Peyer's patch (tissue), 4 donors: ENCODE results near the gene MSI1. TPM values are rescaled to one million over a fixed set of nuclear protein-coding genes. Genes with fewer than 3 reads are reported as not detected.

Experiments used
- DNase-seq, 3 donors: peaks; one replicate each; pipeline ENCODE4 v3.0.0-alpha.2; 2017 to 2019
- H3K27ac ChIP-seq, 4 donors: fragments of 200-600 bp; sonication (generic); one replicate each; pipeline ENCODE4 v1.5.1; 2016 to 2019
- H3K27me3 ChIP-seq, 2 donors: fragments of 200-600 bp; sonication (generic); one replicate each; pipeline ENCODE4 v1.5.1; 2019
- H3K36me3 ChIP-seq, 3 donors: fragments of 200-600 bp; sonication (generic); one replicate each; pipeline ENCODE4 v1.5.1; 2016 to 2019
- H3K4me1 ChIP-seq, 4 donors: fragments of 200-600 bp; sonication (generic); one replicate each; pipeline ENCODE4 v1.5.1; 2016 to 2019
- H3K4me3 ChIP-seq, 4 donors: fragments of 200-600 bp; sonication (generic); 1 replicate in 3 of 4; 2 replicates in 1 of 4; pipeline ENCODE4 v1.5.1; 2016 to 2019; ENCODE audit warnings: mild to moderate bottlenecking in 1 of 4
- H3K9me3 ChIP-seq, 4 donors: fragments of 200-600 bp; sonication (generic); one replicate each; pipeline ENCODE4 v1.5.1; 2016 to 2019; ENCODE audit warnings: mild to moderate bottlenecking in 1 of 4
- POLR2A ChIP-seq, 2 donors: fragments of 450-650 bp; IDR thresholded peaks; one replicate each; pipeline ENCODE4 v1.5.1; 2017; ENCODE audit warnings: antibody characterized with exemption in 2 of 2, mild to moderate bottlenecking in 2 of 2, moderate library complexity in 2 of 2
- total RNA-seq, 4 donors: library from RNA; depleted of rRNA; stranded (reverse); fragments of >200 nt; gene quantifications; one replicate each; pipeline ENCODE4 v1.1.0, GENCODE V29; 2016
- TF ChIP-seq, protein P1 (sequence below), 6 experiments: fragments of 450-650 bp in 4 of 6; fragments of 200-600 bp in 2 of 6; sonication (generic) in 1 of 6; IDR thresholded peaks; one replicate each; pipeline ENCODE4 v1.5.1; 2017 to 2019; ENCODE audit warnings: antibody characterized with exemption in 6 of 6, mild to moderate bottlenecking in 3 of 6, moderate library complexity in 1 of 6

MSI1 gene
- total RNA-seq, 4 donors from 2014 or later: 1.6 to 5.8 (median 4.2) TPM

DNA sequence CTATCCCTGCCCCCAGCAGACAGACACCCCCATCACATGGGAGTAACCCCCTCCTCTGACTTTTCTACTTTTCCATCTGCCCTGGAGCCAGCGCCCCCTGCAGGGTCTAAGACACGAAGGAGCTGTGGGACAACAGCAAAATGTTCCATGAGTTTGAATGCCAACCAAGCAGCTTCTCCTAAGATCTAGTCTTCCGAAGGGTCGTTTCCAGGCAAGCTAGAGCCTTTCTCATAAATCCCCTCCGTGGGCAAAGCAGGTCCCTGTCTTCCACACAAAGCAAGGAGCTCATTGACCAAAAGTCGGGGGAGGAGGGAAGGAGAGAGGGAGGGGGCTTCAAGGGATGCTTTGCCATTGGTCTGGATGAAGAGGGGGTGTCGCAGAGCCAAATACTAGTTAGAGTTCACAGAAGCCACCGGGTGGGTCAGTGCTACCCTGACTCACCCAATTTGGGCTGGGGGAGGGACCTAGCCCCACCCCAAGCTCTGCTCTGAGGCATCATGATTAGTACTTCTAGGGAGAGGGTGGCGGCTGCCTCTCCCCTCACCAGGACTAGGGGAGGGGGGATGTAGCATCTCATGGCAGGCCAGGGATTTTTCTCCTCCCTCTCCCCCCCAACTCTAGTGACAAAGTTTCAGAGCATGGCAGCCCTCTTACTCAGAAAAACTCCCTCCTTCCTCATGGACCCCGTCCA is 1.6 kb downstream of the MSI1 start:
- Histone ChIP-seq H3K36me3 (no peaks in the 10 kb centered on the region), H3K27me3 (peaks cover 0 to 20% of the 10 kb centered on the region in 2 donors), H3K9me3 (no peaks in the 10 kb centered on the region), H3K4me3 (peak overlapping the region in 2 of 4 donors; percentile 60 to 68), H3K4me1 (peaks cover 0 to 52% (median 9%) of the 10 kb centered on the region in 4 donors), H3K27ac (peak overlapping the region in 2 of 4 donors; percentile 48 to 61)
- TF ChIP-seq, protein P1, sequence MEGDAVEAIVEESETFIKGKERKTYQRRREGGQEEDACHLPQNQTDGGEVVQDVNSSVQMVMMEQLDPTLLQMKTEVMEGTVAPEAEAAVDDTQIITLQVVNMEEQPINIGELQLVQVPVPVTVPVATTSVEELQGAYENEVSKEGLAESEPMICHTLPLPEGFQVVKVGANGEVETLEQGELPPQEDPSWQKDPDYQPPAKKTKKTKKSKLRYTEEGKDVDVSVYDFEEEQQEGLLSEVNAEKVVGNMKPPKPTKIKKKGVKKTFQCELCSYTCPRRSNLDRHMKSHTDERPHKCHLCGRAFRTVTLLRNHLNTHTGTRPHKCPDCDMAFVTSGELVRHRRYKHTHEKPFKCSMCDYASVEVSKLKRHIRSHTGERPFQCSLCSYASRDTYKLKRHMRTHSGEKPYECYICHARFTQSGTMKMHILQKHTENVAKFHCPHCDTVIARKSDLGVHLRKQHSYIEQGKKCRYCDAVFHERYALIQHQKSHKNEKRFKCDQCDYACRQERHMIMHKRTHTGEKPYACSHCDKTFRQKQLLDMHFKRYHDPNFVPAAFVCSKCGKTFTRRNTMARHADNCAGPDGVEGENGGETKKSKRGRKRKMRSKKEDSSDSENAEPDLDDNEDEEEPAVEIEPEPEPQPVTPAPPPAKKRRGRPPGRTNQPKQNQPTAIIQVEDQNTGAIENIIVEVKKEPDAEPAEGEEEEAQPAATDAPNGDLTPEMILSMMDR (IDR thresholded peaks at IDR 0.05): peak in 3 of 6 experiments; percentile 12 to 37 (median 34)
- TF ChIP-seq POLR2A (IDR thresholded peaks at IDR 0.05): no peak
- DNase-seq: no peak

DNA sequence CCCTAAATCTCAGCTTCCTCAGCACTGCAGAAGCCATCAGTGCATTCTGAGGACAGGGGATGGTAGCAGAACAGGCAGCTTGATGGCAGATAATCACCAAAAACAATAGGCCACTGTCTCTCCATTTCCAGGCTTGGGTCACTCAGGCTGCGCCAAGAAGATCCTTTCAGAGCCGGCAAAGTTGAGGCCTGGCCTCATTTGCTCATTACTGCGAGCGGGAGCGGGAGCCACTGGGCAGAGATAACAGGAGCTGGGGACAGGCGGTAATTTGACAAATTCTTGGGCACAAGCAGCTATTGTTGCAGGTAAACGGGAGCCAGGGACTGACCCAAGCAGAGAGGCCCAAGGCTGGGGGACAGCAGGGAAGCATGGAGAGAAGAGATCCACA is 2.1 kb downstream of the MSI1 start:
- TF ChIP-seq, protein P1 (IDR thresholded peaks at IDR 0.05): no peak
- TF ChIP-seq POLR2A (IDR thresholded peaks at IDR 0.05): no peak
- no peak overlapping the region for H3K4me3 ChIP-seq
- no peak for DNase-seq
- H3K9me3 ChIP-seq: no peaks in the 10 kb centered on the region
- H3K36me3 ChIP-seq: no peaks in the 10 kb centered on the region
- H3K27me3 ChIP-seq: peaks cover 0 to 20% of the 10 kb centered on the region in 2 donors
- H3K27ac ChIP-seq: peak overlapping the region in 1 of 4 donors; percentile 61
- H3K4me1 ChIP-seq: peaks cover 0 to 58% (median 9%) of the 10 kb centered on the region in 4 donors

DNA sequence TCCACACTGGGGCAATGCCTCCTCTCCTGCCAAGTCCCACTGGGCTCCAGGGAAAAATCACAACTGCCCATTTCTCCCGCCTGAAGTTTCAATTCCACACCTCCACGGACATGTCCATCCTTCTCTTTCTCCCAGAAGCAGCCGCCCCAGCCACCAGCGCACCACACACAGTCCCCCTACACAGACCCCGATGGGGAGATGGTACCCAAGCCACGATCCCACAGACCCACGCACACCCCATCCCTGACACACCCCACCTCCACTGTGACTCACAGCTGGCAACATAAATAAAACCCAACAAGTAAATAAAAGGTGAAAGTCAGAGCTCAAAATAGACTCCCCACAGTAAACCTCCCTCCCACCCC is 2.6 kb downstream of the MSI1 start:
- H3K9me3 ChIP-seq: no peaks in the 10 kb centered on the region
- no peak overlapping the region for H3K4me3 ChIP-seq
- H3K36me3 ChIP-seq: no peaks in the 10 kb centered on the region
- no peak for TF ChIP-seq POLR2A (IDR thresholded peaks at IDR 0.05)
- TF ChIP-seq, protein P1 (IDR thresholded peaks at IDR 0.05): no peak
- peaks cover 0 to 63% (median 9%) of the 10 kb centered on the region in 4 donors for H3K4me1 ChIP-seq
- H3K27me3 ChIP-seq: peaks cover 0 to 20% of the 10 kb centered on the region in 2 donors
- peak overlapping the region in 2 of 4 donors; percentile 60 to 61 for H3K27ac ChIP-seq
- DNase-seq: no peak

DNA sequence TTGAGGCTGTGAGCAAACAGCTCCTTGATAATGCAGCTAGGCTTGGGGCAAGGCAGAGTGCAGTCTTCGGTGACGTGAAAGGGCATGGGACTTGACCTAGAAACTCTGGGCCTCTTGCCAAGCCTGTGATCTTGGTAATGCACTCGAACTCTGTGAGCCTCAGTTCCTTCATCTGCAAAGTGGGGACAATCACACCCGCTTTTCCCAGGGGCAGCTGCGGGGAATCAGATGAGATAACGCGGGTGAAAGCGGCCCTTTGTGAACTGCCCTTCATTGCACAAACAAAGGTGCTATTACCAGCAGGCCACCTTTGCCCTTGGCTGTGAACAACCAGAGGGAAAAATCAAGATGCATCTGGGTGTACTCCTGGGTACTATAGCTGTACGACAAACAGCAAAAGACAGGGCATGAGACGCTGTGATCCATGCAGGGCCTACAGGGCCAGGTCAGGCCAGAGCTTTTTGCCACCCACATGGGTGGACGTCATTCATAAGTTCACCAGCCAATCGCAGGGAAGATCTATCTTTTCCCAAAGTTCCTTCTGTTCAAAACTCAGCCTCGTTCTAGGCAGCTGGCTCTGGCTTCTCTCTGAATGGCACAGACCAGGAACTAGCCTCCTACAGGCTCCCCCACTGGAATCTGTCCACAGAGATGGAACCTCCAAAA is 3.2 kb downstream of the MSI1 start:
- Histone ChIP-seq H3K27me3 (peaks cover 0 to 16% of the 10 kb centered on the region in 2 donors), H3K27ac (peak overlapping the region in 2 of 4 donors; percentile 60 to 61), H3K36me3 (no peaks in the 10 kb centered on the region), H3K4me1 (peaks cover 0 to 65% (median 9%) of the 10 kb centered on the region in 4 donors), H3K4me3 (no peak overlapping the region), H3K9me3 (no peaks in the 10 kb centered on the region)
- TF ChIP-seq POLR2A (IDR thresholded peaks at IDR 0.05): no peak
- TF ChIP-seq, protein P1 (IDR thresholded peaks at IDR 0.05): no peak
- peak in 2 of 3 donors; percentile 79 to 85 for DNase-seq

DNA sequence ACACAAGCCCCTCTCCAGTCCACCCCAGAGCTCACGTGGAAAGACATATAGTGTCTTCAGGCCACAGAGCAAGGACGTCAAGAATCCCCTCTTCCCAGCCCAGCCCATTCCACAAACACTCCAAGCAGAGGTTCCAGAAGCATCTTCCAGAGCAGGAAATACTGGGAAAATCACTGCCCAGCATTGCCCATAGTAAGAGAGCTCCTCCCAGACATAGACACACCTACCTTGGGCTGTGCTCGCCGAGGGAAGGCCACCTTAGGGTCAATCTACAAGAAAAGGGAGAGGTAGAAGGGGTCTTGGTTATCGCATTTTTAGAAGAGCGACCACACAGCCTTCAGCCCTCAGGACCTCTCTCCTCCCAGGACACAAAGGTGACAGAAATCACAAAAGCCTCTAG is 4.5 kb downstream of the MSI1 start:
- H3K4me3 ChIP-seq: no peak overlapping the region
- H3K36me3 ChIP-seq: no peaks in the 10 kb centered on the region
- no peaks in the 10 kb centered on the region for H3K9me3 ChIP-seq
- no peak for TF ChIP-seq POLR2A (IDR thresholded peaks at IDR 0.05)
- TF ChIP-seq, protein P1 (IDR thresholded peaks at IDR 0.05): no peak
- H3K4me1 ChIP-seq: peaks cover 0 to 61% (median 9%) of the 10 kb centered on the region in 4 donors
- peaks cover 0 to 5% of the 10 kb centered on the region in 2 donors for H3K27me3 ChIP-seq
- DNase-seq: no peak
- H3K27ac ChIP-seq: peak overlapping the region in 2 of 4 donors; percentile 26 to 61
